OCI-LY1 (cell line): ENCODE measurements around the gene NPR1.

ENCODE experiments used
- CTCF ChIP-seq: fragments of 200-600 bp; sonication (generic), shearing (Covaris generic); IDR thresholded peaks from 2 replicates; pipeline ENCODE4 v1.5.1; 2017; ENCODE audit warnings: mild to moderate bottlenecking, antibody characterized with exemption, low read length, moderate library complexity, mixed read lengths
- EZH2 ChIP-seq: fragments of 200-600 bp; sonication (generic), shearing (Covaris generic); IDR thresholded peaks from 2 replicates; pipeline ENCODE4 v1.8.0; 2017; ENCODE audit warnings: borderline replicate concordance, mixed run types, mild to moderate bottlenecking, antibody characterized with exemption, low read length, moderate library complexity, mixed read lengths

GRCh38 chr1:153659175-153659534 is 19.3 kb upstream of the NPR1 start:
- TF ChIP-seq CTCF (no peak), EZH2 (no peak)
